GM18870 (cell line): ENCODE results near the gene PPP2R2D.

ENCODE experiments used
- ATAC-seq: cut with Tn5 transposase; IDR thresholded peaks from one replicate; pipeline ENCODE4 v1.9.1; 2021; ENCODE audit warnings: moderate library complexity; ENCODE audit not compliant: unreplicated experiment

The PPP2R2D gene

DNA sequence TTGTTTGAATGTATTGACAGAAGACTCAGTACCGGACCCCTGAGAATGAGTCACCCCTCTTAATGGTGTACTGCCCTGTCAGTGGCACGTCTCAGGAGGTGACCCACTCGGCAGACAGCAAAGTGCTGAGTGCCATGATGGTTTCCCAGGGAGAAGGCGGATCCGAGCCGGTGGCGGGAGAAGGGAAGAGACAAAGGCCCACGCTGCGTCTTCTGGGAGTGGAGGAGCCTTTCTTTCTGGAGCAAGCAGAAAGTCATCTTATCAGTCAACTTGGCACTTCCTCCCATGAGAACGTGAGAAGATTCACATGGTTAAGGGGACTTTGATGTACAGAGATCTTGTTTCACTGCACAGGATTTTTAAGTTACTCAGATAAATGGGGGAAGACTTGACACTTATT lies 14.6 kb upstream of the PPP2R2D start:
- ATAC-seq = no peak

DNA sequence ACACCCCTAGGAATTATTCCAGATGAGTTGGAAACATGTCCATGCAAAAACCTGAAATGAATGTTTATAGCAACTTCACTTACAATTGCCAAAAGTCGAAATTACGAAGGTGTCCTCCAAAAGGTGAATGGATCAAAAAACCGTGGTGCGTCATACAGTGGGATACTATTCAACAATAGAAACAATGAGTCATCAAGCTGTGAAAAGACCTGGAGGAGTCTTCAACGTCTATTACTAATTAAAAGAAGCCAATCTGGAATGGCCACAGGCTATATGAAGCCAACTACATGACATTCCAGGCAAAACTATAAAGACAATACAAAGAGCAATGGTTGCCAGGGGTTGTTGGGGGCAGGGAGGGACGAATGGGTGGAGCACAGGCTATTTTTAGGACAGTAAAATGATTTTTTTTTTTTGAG lies 12.6 kb upstream of the PPP2R2D start:
- ATAC-seq = no peak

DNA sequence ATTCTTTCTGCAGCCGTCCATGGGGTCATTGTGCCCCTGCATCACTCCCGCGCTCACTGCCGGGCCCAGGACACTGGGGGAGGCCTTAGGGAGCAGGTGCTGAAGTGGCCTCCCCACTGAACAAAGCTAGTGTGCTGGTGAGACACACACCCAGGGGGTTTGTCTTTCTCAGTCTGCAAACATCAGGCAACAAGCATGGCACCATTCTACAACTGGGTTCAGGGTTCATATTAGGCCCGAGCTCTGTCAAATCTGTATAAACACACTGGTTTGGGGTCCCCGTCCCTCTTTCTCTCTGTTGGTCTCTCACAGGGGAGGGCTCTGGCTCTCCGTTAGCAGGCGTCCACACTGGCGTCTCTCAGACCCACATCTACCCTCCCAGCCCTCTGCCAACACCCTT lies 11.1 kb upstream of the PPP2R2D start:
- ATAC-seq = no peak

DNA sequence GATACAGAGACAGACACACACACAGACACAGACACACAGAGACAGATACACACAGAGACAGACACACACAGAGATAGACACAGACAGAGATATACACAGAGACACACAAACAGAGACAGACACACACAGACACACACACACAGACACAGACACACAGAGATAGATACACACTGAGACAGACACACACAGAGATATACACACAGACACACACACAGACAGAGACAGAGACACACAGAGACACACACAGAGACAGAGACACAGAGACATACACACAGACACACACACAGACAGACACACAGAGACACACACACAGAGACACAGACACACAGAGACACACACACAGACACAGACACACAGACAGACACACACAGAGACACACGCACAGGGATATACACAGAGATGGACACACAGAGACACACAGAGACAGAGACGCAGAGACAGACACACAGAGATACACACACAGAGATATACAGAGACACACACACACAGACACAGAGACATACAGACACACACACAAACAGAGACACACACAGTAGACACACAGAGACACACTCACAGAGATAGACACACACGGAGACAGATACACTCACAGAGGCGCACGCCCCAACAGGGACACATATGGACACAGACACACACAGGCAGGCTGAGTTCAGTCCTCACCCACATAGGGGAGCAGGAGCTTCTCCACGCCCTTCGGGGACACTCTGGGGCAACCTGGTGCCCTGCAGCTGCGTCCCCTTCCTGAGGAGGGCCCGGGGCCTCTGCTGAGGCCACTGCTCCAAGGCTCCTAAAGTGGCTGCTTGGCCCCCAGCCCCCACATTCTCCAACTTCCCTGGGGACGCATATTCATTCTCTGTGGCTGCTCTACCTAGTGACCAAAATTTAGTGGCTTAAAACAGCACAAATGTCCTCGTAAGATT lies 10.3 kb upstream of the PPP2R2D start:
- no peak for ATAC-seq

DNA sequence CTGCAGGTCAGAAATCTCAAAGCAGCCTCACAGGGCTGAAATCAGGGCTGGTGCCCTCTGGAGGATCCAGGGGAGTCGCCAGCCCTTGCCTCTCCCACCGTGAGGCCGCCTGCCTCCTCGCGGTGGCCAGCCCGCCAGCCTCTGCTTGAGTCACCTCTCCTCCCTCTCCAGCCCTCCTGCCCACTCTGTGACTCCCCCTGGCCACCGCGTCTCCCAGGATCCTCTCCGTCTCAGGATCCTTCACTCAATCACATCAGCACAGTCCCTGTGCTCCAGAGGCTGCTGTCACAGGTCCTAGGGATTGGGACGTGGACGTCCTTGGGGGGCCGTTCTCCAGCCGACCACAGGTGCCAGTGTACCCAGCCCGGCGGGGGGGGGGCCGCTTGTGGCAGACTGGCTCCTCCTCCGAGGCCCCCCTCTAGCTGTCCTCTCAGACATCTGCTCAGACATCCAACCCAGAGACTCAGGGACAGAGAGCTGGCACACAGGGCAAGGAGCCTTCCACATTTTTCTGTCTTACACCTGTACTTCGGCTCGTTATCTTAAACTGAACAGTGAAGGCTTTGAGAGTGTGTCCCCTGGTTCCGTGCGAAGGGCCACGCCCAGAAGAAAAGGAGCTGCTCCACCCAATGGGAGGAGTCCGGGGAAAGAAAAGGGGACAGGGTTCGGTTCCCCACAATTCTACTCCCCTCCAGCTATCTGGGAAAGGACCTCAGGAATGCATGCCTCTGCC lies 9.4 kb upstream of the PPP2R2D start:
- ATAC-seq = no peak

DNA sequence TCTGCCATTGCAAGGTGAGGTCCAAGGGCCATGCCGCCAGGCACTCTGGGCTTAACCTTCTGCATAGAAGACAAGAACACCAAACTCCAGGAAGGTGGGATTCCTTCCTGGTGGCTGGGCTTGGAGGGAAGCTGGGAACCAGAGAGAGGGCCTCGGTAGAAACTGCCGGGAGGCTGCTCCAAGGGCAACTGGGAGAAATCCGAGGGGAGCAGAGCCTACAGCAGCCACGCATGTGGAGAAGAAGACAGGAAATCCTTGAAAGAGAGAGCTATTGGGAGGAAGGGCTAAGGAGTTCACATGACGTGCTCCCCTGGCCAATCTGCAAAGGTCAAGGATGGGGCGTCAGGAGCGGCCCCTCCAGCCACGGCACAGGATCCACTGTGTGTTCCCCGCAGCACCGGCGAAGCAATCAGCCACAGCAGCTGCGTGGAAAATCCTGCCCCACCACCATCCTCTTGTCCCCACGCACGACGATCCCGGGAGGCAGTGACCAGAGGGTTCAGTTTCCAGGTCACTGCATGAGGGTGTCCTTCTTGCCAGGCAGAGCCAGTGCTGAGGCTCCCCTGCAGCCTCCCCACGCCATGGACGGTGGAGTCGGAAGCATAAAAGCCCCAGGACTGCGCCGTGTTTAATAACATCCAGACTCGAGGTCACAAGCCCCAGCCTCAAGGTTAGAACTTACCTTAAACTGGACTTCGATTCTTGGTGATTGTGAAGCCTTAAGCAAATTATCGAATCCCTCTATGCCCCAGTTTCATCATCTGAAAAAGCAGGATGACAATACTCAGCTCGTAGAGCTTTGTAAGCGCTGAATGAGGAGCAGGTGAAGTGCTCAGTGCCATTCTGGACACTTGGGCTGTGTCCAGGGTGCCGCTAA lies 8.6 kb upstream of the PPP2R2D start:
- ATAC-seq = no peak

DNA sequence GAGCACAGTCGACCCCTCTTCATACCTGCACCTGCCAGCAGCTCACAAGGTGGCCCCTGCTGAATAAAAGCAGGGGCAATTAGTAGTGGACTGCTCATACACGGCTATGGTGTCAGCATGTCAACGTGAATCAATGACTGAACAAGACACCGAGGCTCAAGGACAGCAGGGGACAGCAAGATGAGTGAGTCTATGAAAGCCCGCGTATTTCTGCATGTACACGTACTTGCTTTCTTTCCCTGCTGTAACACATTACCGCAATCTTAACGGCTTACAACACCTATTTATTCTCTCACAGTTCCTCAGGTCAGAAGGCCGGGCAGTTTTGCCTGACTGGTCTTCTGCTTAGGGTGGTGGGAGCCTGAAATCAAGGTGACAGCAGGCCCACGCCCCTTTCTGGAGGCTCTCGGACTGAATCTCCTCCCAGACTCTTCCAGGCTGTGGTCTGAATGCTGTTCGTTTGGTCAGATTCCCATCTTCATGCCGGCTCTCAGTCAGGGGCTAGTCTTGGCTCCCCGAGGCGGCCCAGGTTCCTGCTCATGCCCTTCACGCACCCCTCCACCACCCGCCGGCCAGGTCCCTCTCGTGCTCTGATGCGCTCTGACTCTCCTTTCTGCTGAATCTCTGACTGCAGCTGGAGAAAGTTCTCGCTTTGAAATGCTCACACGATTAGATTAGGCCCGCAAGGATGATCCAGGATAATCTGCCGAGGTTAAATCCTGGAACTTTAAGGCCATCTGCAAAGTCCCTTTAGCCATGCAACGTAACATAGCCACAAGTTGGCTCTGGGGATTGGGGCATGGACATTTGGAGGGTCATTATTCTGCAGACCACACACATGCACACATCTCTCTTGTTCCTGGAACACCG lies 7.8 kb upstream of the PPP2R2D start:
- no peak for ATAC-seq

DNA sequence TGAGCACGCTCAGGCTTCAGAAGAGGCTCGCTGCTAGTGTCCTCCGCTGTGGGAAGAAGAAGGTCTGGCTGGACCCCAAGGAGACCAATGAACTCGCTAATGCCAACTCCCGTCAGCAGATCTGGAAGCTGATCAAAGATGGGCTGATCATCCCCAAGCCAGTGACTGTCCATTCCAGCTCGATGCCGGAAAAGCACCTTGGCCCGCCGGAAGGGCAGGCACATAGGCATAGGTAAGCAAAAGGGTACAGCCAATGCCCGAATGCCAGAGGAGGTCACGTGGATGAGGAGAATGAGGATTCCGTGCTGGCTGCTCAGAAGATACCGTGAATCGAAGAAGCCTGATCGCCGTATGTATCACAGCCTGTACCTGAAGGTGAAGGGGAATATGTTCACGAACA lies 5.7 kb upstream of the PPP2R2D start:
- ATAC-seq = no peak

DNA sequence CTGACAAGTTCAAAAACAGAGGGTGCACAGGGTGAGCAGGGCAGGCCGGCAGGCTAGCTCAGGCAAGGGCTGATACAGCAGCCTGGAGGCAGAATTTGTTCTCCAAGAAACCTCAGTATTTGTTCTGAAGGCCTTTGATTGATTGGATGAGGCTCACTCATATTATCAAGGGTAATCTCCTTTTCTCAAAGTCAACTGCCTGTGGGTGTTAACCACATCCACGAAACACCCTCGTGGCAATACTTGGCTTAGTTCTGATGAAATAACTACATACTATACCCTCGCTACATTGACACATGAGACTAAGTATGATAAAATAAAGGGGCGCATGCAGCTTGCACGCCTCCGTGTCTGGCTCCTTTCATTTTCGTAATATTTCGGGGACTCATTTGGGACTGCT lies 4.4 kb upstream of the PPP2R2D start:
- ATAC-seq = no peak

DNA sequence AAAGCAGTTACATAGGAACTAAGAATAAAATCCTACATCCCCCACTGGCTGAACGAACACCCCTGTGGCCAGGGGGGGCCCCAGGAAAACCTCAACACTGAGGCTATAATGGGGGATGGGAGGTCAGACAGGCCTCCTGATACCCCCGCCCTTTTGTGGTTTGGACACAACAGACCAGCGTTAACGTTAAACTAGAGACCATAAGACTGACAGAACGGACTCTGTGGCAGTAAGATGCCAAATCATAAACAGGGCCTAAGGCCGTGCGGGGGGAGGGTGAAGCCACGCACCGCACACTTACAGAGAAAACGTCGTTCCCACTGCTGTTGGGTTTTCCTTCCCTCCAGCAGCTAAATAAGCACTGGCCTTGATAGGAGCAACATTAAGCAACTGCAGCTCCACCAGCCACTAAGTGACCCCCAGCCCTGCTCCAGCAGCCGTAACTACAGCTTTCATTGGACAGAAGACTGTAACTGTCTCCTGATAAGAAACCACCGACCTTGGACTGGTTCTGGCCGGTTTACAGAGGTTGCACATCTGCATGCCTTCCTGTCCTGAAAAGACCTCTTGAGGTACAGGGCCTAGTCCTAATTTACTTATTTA lies 3.4 kb upstream of the PPP2R2D start:
- no peak for ATAC-seq

DNA sequence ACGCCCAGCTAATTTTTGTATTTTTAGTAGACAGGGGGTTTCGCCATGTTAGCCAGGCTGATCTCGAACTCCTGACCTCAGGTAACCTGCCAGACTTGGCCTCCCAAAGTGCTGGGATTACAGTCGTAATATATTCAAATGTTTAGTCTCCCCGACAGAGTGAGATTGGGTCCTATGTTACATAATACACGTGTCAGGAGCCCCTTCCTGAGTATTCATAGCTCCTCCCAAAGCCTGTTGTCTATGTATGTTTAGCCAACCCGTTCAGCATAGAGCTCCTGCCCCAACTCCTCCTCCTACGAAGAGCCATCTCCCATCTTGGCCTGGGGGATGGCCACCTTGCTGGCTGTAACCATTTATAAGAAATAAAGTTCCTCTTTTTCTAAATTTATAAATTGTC lies 2.7 kb upstream of the PPP2R2D start:
- ATAC-seq = no peak

DNA sequence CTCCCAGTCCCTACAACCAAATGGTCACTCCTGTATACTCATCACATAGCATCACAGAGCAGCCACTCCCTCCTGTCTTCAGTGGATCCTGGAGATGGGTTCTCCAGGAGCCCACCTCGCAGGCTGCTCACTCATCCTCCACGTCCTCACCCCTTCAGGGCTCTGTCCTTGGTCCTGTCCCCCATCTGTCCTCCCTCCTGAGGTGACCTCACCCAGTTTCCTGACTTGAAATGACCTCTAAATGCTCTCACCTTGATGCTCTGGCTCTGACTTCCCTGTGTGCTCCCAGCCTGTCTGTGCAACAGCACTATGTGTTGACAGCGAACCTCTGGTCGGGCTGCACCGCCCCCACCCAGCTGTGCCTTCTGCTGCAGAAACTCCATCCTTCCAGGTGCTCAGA lies 2.1 kb upstream of the PPP2R2D start:
- ATAC-seq = no peak

DNA sequence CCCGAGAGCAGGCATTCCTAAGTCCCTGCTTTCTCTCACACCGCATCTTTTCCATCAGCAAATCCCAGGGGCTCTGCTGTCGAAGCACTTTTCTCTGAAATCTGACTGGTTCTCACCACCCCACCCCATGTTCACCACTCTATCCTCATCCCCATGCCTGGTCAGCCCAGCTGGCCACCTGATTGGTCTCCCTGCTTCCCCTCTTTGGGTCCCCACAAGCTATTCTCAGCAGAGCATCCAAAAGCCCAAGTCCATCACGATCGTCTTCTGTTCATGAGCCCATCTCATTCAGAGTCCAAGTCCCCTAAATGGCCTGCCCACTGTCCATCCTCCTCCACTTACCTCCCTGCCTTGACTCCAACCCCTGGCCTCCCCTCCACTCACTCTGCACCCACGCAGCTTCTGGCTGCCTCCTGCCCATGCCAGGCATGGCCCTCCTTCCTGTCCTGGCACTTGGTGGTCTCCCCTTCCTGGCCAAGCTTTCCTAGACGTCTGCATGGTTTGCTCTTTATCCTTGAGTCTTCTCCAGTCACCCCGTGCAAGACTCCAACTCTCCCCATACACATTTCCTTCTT lies 1.6 kb upstream of the PPP2R2D start:
- ATAC-seq = no peak

DNA sequence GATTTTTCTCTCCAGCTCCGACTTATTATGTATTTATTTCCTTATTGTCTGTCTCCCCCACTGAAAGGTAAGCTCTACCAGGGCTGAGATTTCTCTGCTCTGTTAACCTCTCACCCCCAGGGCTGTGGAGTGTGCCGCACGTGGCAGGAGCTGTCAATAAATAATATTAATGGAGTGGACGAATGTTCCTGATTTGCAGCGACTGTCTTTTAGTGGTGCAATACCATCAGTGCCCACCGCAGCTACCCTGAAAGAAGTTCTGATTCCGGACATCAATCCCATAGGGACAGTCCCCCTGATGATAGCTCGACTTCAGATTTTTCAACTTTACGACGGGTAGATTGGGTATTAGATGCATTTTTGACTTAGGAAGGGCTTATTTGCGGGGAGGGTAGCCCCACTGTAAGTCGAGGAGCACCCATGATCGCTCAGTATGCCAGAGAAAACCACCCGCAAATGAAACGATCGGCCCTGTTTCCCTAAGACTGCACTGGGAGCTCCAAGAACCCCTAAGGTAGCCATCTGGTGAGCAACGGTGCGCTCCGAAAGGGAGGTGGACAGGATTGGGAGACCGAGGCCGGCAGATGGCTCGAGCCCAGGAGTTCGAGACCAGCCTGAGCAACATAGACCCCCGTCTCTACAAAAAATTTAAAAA lies 986 bp upstream of the PPP2R2D start:
- no peak for ATAC-seq

DNA sequence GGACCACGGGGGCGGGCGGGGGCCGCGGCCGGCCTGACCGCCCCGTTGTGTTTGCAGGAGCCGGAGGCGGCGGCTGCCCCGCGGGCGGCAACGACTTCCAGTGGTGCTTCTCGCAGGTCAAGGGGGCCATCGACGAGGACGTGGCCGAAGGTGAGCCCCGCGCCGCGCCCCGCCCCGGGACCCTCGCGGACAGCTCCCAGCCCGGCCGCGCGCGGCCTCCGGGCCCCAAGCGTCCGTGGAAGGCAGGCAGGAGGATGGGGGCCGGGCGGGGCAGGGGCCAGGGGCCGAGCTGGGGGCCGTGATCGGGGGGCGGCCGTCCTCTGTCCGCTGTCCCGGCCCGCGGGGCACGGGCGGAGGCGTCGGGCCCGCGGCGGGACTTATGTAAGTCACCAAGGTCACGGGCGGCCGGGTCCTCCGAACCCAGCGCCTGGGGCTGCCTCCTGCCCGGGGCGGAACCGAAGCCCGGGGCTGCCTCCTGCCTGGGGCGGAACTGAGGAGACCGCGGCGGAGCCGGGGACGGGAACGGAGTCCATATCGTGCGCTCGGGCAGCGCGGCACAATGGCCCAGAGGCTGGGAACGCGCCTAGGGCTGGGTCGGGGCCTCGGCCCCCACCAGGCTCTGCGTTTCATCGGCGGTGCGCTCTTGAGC lies 497 bp downstream of the PPP2R2D start:
- peak; percentile 16 for ATAC-seq

DNA sequence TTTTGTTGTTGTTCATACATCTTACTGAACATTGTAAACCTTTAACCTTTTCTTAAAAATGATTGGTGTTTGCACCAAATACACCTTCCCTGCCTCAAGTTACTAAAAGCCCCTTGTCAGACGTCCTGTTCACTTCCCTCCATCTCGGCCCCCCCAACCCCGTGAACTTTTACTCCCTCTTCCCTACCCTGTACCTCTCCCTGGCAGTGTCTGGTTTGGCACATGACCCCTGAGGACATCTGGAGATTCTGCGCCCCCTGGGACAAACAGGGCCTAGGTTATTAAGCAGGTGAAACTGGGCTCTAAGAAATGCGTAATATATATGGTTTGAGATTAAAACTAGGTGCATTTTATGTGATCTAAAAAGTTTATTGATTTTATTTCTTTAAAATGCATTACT lies 1.4 kb downstream of the PPP2R2D start:
- no peak for ATAC-seq

DNA sequence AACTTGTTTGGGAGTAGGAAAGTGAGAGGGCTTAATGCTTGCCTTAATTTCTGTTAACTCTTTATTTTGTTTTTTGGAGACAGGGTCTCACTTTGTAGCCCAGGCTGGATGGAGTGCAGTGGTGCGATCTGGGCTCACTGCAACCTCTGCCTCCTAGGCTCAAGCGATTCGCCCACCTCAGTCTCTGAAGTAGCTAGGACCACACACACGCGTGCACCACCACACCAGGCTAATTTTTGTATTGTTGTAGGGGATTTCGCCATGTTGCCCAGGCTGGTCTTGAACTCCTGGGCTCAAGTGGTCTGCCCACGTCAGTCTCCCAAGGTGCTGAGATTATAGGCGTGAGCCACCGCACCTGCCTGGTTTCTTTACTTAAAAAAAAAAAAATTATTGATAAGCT lies 1.9 kb downstream of the PPP2R2D start:
- ATAC-seq = no peak

DNA sequence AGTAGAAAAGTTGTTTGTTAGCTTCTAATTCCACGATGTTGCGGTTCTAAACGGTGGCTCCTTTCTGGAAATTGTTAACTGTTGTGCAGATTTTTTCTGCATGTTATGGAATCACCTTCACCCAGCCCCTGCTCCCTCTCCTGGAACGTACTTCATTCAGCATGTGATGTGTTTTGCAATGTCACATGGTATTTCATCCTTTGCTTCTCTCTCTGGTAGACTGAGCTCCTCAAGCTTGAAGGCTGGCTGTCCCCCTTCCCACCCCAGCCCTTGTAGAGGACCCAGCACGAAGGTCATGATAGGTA lies 4.4 kb downstream of the PPP2R2D start:
- ATAC-seq = no peak
